DMS79 (cell line): ENCODE results near the gene NFIB.

Source experiments
- DNase-seq: peaks from one replicate; lab custom pipeline; 2025; lab: John Stamatoyannopoulos, UW

Gene NFIB

DNA sequence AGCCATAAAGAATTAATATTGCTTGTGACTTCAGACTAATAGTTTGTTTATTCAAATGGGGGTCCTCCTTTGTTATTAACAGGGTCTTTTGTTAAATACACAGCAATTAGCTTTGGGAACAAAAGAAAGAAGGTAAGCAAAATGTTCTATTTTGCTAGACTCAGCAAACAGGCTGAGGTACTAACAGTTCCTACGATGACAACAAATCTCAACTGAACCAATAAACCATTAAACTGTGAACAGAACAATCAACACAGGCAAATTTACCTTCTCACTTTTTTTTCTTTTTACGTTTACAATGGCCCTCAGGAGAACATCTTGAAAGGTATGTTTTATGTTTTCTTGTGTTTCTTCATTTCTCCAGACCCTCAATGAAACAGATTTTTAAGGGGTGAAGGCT, 207.2 kb downstream of the NFIB start:
- DNase-seq = no peak

DNA sequence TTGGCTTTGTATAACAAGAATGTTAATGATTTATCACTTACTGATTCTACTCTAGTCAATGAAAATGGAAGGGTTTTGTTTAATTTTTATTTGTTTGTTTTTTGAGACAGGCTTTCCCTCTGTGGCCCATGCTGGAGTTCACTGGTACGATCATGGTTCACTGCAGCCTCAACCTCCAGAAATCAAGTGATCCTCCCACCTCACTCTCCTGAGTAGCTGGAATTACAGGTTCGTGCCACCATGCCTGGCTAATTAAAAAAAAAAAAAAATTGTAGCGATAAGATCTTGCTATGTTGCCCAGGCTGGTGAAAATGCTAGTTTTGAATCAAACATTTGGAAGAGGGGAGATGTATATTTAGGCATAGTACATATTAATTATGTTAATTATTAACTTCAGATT, 209.4 kb downstream of the NFIB start:
- no peak for DNase-seq

DNA sequence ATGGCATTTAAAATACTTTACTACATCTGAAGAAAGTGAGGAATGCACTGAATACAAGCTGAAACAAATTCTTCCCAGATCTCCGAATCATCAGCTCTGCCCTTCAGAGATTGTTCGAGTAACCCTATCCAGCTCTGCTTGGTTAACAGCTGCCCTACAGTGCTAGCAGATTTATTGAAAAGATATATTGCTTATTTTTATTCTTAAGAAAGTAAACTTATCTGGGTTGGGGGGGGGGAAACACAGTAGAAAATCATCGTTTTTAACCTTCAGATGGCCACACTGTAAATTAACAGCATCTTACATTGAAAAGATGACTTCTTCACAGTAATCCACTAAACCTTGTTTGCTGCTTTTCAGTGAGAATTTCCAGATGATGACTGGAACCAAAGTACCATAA, 210.8 kb downstream of the NFIB start:
- DNase-seq = no peak

DNA sequence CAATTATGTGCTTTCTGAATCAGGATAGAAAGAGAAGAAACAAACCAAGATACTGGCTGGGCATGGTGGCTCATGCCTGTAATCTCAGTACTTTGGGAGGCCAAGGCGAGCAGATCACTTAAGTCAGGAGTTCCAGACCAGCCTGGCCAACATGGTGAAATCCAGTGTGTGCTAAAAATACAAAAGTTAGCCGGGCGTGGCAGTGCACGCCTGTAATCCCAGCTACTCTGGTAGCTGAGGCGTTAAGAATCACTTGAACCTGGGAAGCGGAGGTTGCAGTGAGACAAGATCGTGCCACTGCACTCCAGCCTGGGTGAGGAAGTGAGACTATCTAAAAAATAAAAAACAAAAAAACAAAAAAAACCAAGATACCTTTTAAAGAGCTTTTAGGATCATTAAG, 214.2 kb downstream of the NFIB start:
- no peak for DNase-seq

DNA sequence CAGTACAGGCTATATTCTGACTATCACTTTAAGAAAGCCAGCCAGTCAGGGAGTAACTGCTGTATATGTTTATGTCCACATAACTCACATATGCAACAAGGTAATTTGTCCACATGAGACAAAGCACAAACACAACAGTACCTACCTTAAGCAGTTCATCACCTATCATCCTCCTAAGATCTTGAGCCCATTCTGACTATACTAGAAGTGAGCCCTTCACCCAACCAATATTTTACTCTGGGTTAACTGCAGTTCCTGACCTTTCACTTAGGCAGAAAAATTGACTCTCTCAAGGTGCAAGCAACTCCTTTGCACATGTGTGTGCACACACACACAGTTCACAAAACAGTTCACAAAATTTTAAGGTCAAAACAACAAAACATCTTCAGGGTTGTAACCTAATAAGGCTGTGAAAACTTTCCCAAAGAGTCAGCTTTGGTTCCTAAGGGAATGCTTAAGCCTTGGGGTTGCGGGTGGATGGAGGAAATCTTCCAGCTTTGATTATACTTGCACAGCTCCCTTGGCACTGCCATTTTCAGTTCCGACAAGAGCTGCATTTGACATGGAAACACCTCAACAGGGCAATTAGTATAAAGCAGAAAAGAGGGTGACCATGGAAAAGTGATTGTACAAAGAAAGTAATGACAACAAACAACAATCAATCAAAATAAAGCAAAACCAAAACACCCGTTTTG, 215.3 kb downstream of the NFIB start:
- peak; percentile 9 for DNase-seq

DNA sequence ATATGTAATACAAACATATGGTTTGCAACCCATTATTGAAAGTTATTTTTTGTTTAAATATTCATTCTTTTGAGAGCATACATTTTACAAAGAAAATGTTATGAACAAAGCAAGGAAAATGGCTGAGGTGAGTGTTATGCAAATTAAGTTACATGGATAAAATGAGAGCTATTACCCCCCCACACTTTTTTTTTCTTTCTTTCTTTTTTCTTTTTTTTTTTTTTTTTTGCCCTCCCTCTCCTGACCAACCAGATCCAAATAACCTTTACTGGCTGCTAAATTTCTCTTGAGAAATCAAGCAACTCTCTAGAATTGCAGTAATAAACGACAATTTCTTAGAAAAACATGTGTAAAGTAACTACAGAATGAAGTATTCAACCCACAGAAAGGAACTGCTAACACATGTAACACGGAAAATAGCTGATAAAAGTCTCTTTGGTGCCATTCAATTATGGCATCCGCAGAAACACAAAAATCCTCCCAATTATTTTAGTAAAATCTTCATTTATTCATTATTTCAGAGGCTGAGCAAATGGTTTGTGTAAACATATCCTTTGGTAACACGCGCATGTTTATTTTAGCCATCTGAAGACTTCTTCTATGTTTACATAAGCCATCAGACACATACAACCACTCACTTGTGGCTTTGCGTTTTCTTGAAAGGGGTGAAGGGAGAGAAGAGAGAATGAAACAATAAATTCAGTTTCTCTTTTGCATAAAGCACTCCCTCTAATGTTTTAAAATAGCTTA, 216.1 kb downstream of the NFIB start:
- DNase-seq = peak; percentile 49

DNA sequence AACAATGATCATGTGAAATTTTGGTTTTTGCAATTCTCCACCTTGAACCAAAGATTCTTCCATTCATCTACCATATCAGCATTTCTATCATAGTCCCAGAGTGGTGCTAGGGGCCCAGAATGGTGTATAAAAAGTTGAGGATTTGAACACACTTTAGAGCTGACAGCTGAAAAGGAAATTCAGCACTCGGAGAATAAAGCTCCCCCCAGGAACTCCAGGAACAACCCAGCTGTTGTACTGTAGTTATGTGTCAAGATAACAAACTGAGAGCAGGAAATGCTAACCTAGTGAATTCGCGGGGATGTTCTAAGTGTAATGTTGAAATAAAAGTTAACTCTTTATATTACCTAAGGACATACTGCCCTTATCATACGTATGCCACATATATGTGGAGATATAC, 216.7 kb downstream of the NFIB start:
- peak; percentile 32 for DNase-seq

DNA sequence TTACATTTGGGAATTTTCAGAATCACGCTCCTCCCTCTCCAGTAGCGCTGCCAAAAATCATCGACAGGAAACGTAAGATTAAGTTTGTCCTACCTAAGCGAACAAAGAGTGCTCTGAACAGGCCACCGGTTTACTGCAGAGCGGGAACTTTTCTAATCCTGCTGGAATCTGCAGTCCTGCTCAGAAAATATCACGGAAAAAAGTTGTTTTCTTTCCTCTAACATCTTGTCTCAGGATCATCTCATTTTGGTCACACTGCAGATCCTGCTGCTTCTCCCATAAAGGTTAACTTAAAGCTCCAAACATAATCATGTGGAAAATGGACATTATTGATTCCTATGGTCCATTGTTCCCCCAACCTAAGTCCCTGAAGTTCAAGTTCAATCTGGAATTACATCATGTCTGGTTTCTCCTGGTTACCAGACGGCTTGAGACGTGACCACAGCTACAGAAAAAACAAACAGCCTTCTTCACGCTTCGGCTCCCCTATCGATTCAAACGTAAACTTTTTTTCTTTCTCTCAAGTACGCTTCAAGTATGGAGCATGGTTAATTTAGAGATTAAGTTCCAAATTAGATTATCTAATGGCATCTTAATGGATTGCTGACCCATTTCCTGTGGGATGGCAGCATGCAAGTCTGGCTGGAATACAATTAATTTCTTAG, 217.6 kb downstream of the NFIB start:
- peak; percentile 99 for DNase-seq

DNA sequence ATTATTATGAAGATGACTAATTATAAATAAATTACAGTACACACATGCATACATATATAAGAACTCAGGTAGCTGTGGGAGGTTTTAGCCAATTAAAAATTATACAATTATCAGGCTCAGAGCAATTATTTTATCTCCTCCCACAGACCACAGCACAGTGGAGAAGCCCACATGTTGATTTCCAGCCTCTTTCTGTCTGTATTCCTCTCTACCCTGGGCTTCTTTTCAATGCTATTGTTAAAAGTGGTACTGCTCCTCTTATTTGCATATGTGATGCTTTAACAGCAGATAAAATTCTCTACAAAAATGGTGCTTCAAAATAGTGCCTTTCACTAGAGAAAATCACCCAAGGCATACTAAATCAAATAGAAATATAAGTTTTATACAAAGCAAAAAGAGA, 218.7 kb downstream of the NFIB start:
- DNase-seq = peak; percentile 44

DNA sequence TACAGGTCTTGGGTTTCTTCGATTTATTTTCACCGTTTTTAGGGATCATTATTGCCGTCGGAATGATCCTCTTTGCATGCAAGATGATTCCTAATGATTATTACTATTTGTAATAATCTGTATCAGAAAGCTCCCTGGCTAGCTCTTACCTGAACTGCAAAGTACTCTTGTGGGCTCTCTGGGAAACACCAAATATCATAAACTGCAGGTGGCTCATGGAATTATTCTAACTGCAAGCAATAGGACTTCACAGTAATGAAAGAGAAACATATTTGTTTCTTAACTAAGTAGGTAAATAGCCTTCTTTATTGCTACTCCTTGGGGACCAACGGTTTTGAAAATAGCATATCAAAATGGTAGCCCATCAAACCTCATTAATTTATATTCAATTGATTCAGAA, 219.4 kb downstream of the NFIB start:
- peak; percentile 91 for DNase-seq

DNA sequence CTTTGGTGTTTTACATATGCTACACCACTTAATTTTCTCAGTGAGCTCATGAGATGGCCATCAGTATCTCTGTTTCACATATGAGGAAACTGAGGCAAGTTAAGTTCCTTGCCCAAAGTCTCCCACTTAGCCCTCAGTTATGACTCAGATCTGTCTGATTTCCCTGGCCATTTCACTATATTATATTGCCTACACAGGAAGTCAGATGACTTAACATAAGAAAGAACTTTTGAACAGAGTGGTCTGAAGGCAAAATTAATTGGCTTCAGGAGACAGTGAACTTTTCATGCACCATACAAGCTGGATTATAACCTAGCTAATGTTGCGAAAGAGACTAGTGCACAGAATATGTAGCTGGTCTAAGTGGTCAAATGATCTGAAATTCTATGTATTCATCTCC, 221.6 kb downstream of the NFIB start:
- no peak for DNase-seq

DNA sequence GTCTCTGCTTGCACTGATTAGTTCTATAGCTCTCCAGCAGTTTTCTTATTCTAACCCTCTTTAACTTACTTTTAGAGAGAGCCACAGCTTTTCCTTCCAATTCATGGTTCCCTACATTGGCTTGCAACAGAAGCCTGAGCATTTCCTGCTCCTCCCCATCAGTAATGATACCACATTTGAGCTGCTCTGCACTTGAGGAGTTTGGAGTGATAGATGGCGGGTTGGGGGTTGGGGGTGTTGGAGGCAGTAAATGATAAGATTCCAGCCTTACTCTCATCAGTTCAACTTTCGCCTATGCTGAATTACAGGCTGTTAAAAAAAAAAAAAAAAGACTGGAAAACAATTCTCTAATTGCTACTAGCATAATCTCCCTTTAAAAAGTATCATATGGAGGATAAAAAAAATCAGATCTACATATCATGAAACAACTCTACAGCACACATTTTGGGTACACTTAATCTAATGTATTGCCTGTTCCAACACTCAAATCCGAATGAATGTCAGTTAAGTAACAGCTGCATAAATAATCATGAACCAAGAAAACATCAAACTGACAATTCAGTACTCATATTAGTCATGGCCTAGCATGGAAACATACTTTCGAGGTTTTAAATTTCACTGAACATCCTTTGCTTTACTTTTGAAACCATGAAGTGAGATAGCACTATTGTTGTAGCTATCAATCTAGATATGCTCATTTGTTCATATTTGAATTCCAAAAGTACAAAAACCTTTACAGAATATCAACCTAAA, 224.7 kb downstream of the NFIB start:
- no peak for DNase-seq

DNA sequence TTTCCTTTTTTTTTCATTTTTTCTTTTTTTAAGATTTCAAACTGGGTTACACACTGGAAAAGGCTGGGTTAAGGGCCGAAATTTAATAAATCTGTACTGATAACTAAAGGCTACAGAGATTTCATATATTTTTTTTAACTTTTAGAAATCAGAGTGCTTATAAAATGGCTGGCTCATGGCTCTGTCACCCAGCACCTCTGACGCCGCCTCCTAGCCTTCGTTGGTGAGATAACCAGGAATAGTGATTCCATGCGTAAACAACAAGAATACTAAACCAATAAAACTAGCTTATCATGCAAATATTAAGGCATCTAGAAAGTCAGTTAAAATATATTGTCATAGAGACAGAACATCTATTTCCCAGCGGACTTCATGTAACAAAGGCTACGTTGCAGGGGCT, 226.4 kb downstream of the NFIB start:
- no peak for DNase-seq

DNA sequence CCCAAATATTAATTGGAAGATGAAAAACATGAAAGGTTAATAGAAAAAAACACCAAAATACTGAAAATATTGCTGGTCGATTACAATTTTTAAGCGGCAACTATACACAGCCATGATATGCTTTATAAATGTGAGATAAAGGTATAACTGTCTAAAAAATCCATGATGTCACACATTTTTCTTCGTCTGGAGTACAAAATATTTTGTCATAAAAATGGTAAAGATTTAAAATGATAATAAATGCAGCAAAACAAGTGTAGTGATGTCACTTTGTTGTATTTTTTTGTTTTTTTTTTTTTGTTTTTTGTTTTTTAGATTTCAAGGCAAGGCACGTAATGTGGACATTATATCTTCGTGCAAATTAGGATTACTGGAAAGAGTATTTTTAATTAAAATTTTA, 227.4 kb downstream of the NFIB start:
- no peak for DNase-seq

DNA sequence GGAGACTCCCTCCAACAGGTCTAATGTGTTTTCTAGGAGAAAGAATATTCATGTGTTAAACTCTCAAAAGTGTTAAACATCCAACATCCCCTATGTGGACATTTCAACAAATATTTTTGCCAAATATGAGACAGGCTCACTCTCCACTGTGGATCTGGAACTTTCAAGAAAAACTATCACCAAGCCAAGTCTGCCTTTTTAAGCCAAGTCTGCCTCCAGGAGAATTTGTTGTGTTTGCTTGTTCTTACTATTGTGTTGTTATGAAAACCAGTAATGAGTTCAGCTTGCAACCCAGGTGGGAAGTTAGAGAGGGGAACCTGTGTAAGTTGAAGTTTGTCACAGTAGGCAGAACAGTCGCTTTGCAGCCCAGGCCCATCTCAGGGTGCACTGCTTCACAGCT, 228.1 kb downstream of the NFIB start:
- no peak for DNase-seq

DNA sequence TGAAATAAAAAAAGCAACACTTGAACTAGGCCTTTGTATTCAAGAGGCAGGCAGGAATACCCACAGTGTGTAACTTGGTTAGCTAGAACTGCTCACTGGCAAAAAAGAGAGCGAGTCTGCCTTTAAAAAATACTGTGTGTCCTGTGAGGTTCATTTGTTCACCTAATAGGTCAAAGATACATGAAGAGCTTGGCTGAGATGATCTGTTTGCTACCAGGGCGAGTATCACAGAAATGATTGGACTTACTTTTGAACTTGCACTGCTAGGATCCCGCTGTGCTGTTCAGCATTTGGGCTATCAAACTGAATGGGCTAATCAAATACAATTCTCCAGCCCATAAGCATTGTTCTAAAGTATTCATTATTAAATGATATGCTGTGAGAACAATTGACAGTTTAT, 229.1 kb downstream of the NFIB start:
- DNase-seq = no peak

DNA sequence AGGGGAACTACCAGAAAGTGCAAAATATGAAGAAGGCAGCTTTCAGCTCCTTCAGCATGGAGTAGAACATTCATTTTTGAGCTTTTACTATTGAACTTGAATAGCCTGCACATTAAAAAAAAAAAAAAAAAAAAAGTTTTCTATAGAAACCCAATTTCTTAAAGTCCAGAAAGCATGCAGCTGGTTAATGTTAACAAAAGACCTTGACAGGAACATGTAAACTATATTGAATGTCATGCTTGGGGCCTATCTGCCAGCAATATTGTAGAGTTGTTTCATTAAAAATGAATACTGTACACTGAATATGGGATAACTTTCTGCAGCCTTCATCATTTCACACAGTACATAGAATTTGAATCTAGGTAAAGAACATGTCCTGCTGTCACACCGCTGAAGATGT, 230.6 kb downstream of the NFIB start:
- no peak for DNase-seq

DNA sequence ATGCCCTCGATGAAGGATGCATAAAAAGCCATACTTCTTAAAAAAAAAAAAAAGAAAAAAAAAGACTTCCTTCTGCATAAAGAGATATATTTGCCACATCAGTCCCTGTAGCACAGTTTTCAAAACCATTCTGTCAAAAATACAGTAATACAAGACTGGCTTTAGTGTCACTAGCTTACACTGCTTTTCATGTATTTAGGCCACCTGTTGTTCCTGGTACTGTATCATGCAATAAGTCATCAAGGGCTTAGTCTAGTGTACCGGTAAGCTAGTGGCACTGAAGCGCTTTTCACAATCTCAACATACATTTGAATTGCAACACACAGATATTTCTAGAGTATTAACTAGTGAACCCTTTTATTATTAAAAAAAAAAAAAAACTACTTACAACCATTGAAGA, 231.2 kb downstream of the NFIB start:
- no peak for DNase-seq

DNA sequence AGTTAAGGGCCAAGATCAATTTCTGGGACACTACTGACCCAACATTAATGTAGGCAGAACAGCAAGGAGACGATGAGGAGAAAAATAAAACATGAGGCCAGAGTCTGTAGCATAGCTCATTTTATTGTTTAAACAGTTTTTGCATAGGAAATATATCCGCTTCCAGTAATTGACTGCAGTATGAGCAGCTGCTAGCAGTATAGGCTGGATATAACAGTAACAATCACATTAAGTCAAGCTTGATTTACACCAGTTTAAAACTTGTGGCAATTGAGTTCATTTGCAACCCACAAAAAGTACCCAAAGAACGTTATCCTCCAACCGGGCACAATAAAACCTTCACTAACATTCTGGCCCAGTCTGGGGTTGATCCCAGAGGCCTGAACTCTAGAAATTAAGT, 232.2 kb downstream of the NFIB start:
- no peak for DNase-seq

DNA sequence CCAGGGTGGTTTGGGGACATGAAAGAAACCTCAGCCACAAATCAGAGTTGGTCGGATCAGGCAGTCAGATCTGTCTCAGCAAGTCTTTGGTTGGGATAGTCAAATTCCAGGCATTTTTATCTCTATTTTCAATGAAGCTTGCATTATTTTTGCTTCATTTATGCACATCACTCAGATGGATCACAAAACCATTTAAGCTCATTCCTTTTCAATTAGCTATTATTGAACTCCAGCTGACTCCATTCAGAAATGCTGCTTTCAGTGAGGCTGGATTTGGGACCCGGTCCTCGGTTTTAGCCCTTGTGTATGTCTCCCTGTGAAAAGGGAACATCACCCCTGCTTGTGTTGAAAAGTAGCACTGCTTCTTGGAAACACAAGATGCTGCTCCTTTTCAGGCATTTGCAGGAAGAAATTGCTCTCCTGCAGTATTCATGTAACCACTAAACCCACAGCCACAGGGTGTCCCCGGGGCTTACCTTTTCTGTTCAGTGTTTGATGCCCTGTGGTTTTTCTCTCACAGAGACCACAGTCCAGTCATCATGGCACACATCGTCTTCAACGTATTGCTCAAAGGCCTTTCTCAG, 232.9 kb downstream of the NFIB start:
- no peak for DNase-seq

DNA sequence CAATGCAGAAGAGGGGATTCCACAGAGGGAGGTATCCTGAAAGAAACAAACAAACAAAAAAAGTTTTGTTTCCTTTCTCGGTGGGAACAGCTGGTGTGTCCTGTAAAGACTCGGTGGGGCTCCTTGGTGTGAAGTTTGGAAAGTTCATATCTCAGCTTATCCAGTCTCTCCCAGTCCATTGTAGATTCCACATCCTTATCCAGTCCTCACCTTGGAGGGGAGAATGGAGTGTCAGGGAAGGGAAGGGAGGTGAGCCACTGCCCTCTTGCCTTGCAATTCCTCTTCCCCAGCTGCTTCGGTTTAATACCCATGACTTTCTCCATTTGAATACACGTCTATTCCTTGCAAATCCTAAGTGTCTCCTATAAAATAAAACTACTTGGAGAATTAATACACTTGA, 234.5 kb downstream of the NFIB start:
- no peak for DNase-seq

DNA sequence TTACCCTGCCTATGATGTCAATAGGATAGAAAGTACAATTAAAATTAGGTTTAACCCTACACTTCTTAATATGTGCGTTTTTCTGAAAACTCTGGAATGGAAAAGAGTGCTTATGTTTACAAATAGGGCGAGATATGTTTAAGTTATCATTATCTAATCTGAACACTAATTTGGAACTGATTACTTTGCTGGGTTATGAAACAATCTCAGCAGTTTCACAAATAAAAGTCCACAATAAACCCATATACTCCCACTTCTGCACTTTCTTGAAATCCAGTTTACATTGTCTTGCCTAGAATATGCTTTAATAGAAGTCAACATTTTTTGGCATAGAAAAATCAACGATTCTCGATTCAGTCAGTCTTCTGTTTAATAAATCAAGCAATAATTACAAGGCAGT, 236.3 kb downstream of the NFIB start:
- no peak for DNase-seq
